Effector memory CD4-positive, alpha-beta T cell (primary cell): Measurements from ENCODE around the gene PLXDC1.

Experiments used
- DNase-seq, 3 donors: peaks; one replicate each; pipeline ENCODE4 v3.0.0-alpha.2; 2020
- H3K27ac ChIP-seq: 2 replicates; pipeline ENCODE4 v1.7.0; 2013; ENCODE audit warnings: mild to moderate bottlenecking, low read length, moderate library complexity; ENCODE audit not compliant: insufficient read depth, poor library complexity, severe bottlenecking
- H3K27me3 ChIP-seq: replicated peaks from 2 replicates; pipeline ENCODE4 v1.7.0; 2013; ENCODE audit warnings: mild to moderate bottlenecking, low read length; ENCODE audit not compliant: insufficient read depth, control insufficient read depth, poor library complexity, severe bottlenecking
- H3K36me3 ChIP-seq: 2 replicates; pipeline ENCODE4 v1.7.0; 2013; ENCODE audit warnings: mild to moderate bottlenecking, low read length, moderate library complexity; ENCODE audit not compliant: control insufficient read depth, insufficient read depth
- H3K4me1 ChIP-seq: 2 replicates; pipeline ENCODE4 v1.7.0; 2013; ENCODE audit warnings: low read length, mild to moderate bottlenecking; ENCODE audit not compliant: control insufficient read depth, insufficient read depth, poor library complexity, severe bottlenecking
- H3K4me3 ChIP-seq: 2 replicates; pipeline ENCODE4 v1.7.0; 2013; ENCODE audit warnings: low read length, low read depth, mild to moderate bottlenecking; ENCODE audit not compliant: insufficient read depth, poor library complexity, severe bottlenecking
- H3K9me3 ChIP-seq: 2 replicates; pipeline ENCODE4 v1.7.0; 2013; ENCODE audit warnings: mild to moderate bottlenecking, low read length, moderate library complexity; ENCODE audit not compliant: control insufficient read depth

PLXDC1 gene

DNA sequence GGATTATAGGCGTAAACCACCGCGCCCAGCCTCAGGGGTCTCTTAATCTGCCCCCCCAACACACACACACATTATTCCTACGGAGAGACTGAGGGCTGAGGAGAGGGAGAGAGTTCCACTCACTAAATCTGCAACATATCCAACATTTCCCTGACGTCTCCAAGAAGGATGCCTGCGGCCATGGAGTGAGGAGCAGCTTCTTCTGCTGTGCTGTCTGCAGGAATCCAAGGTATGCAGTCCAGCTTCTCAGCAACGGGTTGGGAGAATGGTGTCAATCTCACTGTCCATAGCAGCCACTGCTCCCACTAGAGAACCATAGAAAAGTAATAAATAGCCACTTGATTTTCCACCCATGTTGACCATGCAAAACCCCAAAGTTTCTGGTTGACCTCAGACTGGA, 5.1 kb upstream of the PLXDC1 start:
- no peaks in the 10 kb centered on the region for H3K36me3 ChIP-seq
- DNase-seq = no peak
- no peaks in the 10 kb centered on the region for H3K27me3 ChIP-seq
- no peak overlapping the region for H3K27ac ChIP-seq
- no peak overlapping the region for H3K4me3 ChIP-seq
- H3K9me3 ChIP-seq = no peaks in the 10 kb centered on the region
- H3K4me1 ChIP-seq = peaks cover 10% of the 10 kb centered on the region

DNA sequence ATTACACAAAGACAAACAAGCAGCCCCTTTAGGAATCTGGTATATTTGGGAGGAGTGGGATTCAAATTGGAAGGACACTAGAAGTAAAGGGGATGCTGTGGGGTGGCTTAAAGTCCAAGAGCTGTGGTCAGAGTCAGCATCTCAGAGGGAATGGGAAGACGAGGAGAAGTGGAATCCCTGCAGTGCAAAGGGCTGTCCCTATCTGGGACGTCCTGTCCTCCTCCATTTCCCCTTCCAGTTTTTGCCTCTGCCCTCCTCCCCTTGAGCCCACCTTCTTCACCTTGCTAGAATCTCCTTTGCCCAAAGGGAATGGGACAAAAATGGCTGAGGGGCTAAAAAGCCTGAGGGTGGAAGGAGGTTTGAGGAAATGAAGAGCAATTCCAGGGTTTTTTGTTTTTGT, 4.2 kb upstream of the PLXDC1 start:
- H3K36me3 ChIP-seq = no peaks in the 10 kb centered on the region
- no peak overlapping the region for H3K27ac ChIP-seq

DNA sequence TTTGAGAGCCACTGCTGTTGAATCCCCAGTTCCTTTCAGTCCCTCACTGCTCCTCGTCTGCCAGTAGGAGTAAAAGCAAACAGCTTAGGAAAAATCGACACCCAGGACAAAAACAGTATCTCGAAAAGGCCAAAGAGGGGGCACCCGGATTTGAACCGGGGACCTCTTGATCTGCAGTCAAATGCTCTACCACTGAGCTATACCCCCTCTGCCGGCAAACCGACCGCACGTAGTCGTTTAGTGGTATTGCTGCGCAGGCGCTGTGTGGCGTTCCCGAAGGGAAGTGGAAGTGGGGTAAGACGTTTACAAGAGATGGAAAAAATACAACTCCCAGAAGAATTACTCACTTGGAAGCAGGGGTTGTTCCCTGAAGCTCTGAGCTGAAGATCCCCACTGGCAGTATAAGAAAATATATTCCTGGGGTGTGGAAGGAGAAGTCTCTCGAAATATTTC, 2.2 kb upstream of the PLXDC1 start:
- Histone ChIP-seq H3K4me3 (peak overlapping the region; percentile 90), H3K27ac (peak overlapping the region; percentile 56), H3K36me3 (no peaks in the 10 kb centered on the region), H3K9me3 (no peaks in the 10 kb centered on the region), H3K4me1 (peaks cover 15% of the 10 kb centered on the region), H3K27me3 (peaks cover 8% of the 10 kb centered on the region)
- peak; percentile 84 to 91 (median 86) for DNase-seq

More for the DNA sequence above, 4.2 kb upstream of the PLXDC1 start:
- Histone ChIP-seq H3K9me3 (no peaks in the 10 kb centered on the region), H3K4me3 (no peak overlapping the region), H3K27me3 (peaks cover 5% of the 10 kb centered on the region), H3K4me1 (peaks cover 15% of the 10 kb centered on the region)
- no peak for DNase-seq

DNA sequence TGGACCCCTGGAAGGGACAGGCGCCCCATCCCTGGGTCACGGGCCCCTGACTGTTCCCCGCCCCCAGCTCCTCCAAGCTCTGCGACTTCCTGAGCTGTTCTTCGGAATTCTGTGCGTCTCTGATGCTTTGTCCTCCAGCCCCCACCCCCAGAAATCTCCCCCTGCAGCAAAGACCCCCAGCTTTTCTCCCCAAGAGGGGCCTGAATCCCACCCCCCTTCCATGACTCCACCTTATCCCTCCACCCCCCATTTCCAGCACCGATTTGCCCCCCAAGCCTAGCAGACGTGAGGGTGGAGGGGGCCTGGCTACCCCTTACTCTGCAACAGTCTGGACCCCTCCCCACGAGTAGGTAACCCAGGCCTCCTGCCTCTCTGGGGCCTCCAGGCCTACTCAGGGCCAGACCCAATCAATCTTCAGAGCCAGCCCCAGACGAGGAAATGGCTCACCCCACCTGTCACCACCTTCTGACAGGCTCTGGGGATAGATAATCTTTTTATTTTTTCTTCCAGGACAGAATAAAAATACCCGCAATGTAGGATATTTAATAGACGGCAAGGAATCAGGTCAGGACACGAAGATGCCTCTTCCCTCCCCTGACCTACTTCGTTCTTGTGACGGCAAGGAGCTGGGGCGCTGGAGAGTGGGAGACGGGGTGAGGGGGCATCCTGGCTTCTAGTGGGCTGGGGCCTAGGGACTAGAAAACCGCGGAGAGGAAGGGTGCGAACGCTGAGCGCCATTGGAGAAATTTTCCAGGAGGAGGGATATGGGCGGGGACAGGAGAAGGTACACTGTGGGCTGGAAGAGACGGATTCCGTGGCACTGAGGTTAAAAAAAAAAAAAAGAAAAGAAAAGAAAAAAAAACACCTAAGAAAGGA, 744 bp upstream of the PLXDC1 start:
- Histone ChIP-seq H3K36me3 (no peaks in the 10 kb centered on the region), H3K27me3 (peaks cover 8% of the 10 kb centered on the region), H3K4me1 (peaks cover 15% of the 10 kb centered on the region), H3K9me3 (no peaks in the 10 kb centered on the region), H3K4me3 (peak overlapping the region; percentile 90), H3K27ac (peak overlapping the region; percentile 56)
- peak in 1 of 3 donors; percentile 20 for DNase-seq

DNA sequence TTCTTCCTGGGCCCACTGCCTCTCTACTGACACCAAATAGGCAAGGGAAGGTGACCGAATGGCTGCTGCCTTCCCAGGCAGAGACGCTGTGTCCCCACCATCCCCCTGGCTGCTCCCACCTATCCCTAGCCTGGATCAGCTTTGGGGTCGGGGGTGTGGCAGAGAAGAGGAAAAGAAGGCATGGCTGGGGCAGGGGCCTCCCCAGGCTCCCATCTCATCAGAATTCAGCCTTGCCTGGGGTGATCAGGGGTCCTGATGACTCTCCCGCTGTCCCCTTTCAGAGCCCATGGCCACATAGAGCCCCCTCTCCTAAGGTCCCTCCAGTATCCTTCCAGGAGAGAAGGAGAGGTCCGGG, 665 bp downstream of the PLXDC1 start:
- H3K36me3 ChIP-seq = no peaks in the 10 kb centered on the region
- peak overlapping the region; percentile 45 for H3K4me3 ChIP-seq
- H3K27me3 ChIP-seq = peaks cover 8% of the 10 kb centered on the region
- peaks cover 15% of the 10 kb centered on the region for H3K4me1 ChIP-seq
- no peaks in the 10 kb centered on the region for H3K9me3 ChIP-seq
- no peak overlapping the region for H3K27ac ChIP-seq
- DNase-seq = no peak

DNA sequence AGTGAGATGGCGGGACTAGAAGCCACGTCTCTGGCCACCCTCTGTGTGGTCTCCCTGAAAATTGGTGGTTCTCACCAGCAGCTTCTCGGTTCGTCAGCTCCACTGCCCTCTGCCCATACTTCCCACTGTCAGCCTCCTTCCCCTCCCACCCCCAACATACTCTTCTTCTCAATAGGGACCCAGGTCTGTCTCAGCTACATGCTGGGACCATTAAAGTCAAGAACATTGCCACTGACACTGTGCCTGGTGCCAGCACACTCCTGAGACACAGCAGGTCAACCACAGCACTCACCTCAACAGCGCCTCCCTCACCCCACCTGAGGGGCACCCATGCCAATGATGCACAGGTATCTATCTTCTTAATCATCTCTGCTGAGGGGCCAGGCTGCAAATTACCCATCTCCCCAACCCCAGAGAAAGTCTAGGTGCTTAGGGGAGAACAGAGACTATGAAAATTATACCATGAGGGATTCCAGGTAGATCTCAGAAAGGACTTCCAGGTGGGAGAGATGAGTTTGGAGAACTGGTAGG, 1.3 kb downstream of the PLXDC1 start:
- Histone ChIP-seq H3K9me3 (no peaks in the 10 kb centered on the region), H3K27ac (no peak overlapping the region), H3K4me1 (peaks cover 15% of the 10 kb centered on the region), H3K36me3 (no peaks in the 10 kb centered on the region), H3K4me3 (no peak overlapping the region), H3K27me3 (peaks cover 8% of the 10 kb centered on the region)
- no peak for DNase-seq

DNA sequence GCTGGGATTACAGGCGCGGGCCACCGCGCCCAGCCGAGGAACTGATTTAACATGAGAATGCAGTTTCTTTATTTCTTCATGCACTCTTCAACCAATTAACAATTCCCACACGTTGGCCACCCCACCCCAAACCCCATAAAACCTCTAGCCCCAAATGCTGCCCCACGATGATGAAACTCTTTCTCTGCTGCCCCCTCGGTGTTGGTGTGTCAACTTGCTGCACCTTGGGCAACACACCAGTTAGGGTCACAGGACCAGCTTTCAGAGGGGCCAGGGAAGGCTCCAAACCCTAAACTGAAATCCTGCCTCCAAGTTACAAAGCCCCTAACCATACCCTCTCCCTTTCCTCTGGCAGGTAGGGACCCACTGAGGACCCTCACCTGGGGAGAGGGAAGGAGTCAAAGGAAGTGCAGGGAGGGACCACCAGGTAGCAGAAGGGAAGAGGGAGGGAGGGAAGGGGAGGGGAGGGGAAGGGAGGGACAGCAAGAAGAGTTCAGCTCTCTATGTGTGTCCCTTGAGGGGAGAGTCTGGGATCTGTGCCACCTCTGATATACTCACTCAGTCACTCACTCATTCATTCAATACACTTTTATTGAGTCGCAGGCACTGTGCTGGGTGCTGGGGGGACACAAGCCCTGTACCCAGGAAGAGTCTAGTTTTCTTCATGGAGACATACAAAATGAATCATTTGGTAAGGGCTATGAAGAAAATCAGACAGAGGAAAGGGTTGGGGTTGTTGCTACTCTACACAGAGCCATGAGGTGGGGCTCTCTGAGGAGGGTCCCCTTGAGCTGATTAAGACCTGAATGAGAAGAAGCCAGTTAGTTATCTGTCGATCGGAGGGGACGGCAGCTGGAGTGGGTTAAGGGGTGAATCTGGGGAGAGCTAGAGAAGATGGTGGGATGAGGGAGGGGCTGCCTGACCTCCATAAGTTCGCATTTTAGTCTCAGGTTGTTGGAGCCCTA, 3.9 kb downstream of the PLXDC1 start:
- no peaks in the 10 kb centered on the region for H3K9me3 ChIP-seq
- DNase-seq = no peak
- peaks cover 14% of the 10 kb centered on the region for H3K4me1 ChIP-seq
- peaks cover 8% of the 10 kb centered on the region for H3K27me3 ChIP-seq
- H3K4me3 ChIP-seq = no peak overlapping the region
- no peaks in the 10 kb centered on the region for H3K36me3 ChIP-seq
- H3K27ac ChIP-seq = no peak overlapping the region

DNA sequence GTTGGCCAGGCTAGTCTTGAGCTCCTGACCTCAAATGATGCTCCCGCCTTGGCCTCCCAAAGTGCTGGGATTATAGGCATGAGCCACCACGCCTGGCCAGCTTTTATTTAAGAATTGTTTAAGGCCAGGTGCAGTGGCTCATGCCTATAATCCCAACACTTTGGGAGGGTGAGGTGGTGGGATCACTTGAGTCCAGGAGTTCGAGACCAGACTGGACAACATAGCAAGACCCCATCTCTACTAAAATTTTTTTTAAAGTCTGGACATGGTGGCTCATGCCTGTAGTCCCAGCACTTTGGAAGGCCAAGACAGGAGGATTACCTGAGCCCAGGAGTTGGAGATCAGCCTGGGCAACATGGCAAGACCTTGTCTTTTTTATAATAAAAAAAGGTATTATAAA, 5.2 kb downstream of the PLXDC1 start:
- peaks cover 8% of the 10 kb centered on the region for H3K27me3 ChIP-seq
- no peak overlapping the region for H3K4me3 ChIP-seq
- H3K4me1 ChIP-seq = peaks cover 5% of the 10 kb centered on the region
- H3K36me3 ChIP-seq = no peaks in the 10 kb centered on the region
- H3K27ac ChIP-seq = no peak overlapping the region
- H3K9me3 ChIP-seq = no peaks in the 10 kb centered on the region
- no peak for DNase-seq

DNA sequence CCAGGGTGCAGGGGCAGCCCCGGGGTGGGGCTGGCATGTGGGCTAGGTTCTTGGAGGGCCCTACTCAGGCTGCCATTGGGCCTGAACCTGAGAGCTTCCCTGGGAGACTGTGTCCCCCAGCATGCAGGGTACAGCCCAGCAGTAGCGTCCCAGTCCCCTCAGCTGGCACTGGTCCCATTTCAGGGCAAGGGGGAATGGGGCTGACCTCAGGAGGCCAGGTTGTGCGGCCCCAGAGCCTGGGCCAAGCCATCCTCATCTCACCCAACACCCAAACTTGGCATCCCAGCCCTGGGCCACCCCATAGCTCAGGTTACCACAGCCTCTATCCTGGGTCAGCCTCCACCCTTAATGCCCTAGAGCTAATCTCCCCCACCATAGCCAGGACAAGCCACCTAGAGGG, 6.3 kb downstream of the PLXDC1 start:
- no peaks in the 10 kb centered on the region for H3K36me3 ChIP-seq
- no peaks in the 10 kb centered on the region for H3K27me3 ChIP-seq
- no peak overlapping the region for H3K27ac ChIP-seq
- no peaks in the 10 kb centered on the region for H3K9me3 ChIP-seq
- no peak overlapping the region for H3K4me3 ChIP-seq
- no peak for DNase-seq
- no peaks in the 10 kb centered on the region for H3K4me1 ChIP-seq
